HG03280 (cell line): ENCODE data around the gene ITSN1.

Experiments
- ATAC-seq: cut with Tn5 transposase; IDR thresholded peaks from one replicate; pipeline ENCODE4 v1.9.1; 2021; ENCODE audit warnings: mild to moderate bottlenecking, moderate library complexity; ENCODE audit not compliant: unreplicated experiment

ITSN1 gene

DNA sequence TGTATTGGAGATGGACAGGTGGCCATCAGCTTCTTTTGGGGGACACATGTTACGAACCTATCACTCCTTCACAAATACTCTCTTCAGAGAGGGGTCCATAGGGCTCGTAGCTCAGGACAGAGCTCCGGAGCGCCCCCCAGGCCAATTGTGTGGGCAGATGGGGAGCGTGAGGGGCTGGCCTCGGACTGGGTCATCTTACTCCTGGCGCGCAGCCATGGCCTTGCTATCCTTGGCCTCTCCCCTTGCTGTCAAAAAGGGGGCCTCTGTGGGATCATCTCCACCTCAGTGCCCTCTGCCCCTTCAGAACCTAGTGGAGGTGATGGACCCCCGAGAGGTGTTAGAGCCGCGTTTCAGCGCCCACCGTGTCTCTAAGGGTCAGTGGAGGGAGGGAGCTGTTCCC is 238.3 kb downstream of the ITSN1 start:
- no peak for ATAC-seq

DNA sequence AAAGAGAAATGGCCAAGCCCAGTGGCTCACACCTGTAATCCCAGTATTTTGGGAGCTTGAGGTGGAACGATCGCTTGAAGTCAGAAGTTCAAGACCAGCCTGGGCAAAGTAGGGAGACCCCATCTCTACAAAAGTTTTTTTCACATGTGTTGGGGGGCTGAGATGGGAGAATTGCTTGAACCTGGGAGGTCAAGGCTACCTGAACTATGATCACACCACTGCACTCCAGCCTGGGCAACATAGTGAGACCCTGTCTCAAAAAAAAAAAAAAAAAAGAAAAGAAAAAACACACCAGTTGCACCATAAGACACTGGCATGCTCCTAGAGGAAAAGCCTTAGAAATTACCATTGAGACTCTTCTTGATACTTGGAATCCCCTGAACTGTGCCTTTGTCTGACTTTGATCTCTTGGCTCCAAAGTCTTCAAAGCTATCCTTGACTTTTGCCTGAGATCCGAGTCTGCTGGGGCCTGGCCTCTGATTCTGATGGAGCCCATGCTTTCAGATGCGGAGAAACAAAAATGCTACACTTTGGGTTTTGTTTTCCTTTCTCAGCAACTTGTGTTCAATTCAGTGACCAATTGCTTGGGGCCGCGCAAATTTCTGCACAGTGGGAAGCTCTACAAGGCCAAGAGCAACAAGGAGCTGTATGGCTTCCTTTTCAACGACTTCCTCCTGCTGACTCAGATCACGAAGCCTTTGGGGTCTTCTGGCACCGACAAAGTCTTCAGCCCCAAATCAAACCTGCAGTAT is 239.6 kb downstream of the ITSN1 start:
- ATAC-seq = no peak

DNA sequence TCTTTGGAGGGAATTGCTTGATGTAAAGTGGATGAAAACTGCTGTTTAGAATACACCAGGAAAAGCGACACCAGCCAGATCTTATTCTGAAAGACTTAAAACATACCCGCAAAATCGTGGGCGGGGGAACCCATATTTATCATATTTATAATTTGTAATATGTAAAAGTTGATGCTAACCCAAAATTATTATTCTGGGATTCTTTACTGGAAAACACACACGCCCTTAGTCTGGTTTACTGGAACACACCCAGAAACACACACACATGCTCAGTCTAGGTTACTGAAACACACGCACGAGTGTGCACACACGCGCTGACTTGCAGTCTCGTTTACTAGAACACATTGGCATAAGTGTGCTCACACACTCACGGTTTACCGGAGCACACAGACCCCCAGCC is 240.8 kb downstream of the ITSN1 start:
- no peak for ATAC-seq

DNA sequence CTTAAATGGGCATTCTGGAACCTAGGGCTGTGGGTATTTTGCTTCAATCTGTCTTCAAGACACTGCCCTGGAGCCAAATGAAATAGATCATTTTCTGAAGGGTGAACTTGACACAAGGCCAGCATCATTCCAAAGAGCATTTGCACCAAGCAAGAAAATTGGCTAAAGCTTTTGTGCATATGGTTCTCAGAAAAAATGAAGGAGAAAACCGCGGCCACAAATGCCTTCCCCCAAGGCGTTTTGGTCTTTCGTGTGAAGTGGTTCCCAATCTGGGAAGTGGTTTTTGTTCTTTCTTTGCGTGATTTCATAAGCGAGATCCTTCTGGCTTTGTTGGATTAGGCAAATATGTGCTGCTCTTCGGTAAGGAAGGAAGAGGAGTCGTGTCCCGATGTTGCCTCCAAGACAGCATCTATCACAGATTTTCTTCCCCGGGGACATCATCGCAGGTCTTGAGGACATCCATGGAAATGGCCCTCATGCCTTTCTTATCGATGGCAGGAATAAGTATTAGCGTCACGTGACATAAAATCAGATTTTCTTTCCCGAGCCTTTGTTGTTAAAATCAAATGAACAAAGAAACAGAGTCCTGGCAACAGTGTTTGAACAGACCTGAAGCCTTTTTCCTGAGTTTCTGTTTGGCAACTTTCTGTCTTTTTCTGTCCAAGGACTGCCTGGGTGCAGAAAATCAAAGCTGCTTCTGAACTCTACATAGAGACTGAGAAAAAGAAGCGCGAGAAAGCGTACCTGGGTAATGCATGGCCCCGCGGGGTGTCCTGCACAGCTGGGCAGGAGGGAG is 242.3 kb downstream of the ITSN1 start:
- no peak for ATAC-seq

DNA sequence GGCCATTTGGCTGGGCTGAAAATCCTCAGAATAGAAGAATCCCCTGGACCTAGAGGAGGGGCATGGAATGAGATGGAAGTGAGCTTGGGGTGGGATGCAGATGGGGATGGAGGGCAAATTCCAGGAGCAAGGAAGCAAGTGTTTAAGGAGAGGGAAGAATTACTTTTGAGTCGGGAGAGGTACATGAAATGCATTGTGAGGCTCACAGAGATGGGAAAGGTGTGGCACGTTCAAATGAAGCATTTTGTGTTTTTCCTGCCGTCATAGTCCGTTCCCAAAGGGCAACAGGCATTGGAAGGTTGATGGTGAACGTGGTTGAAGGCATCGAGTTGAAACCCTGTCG is 242.8 kb downstream of the ITSN1 start:
- no peak for ATAC-seq

DNA sequence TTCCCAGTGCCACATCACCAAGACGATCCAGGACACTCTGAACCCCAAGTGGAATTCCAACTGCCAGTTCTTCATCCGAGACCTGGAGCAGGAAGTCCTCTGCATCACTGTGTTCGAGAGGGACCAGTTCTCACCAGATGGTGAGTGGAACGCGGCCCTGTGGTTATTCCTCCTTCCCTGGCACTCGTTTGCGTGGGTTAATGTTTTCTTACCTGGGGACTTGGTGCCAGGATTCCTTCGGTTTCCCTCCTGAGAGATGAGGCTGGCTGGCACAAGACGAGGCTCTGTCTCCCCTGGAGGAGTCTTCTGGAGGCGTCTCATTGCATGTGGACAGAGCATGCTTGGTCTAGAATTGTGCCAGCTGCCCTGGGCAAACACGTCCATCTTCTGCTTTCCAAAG is 244.0 kb downstream of the ITSN1 start:
- no peak for ATAC-seq

GRCh38 chr21:33890187-33890586 is 247.9 kb downstream of the ITSN1 start:
- ATAC-seq = no peak

DNA sequence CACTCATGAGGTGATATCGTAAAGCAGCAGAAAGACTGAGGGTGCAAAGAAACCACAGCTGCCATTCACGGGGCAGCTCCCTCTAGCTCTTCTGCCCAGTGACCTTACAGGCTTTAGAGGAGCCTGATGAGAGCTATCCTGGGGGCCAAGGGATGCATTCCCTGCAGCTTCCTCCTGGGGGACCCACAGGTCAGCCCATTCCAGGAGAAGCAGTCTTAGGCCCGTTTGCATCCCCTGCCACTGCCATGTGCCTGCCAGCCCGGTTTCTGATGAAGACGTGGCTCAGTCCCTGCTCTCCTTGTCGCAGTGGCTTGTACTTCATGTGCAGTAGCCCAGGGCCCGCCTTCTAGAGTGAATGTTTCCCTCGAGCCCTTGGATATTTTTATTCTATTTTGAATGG is 250.6 kb downstream of the ITSN1 start:
- ATAC-seq = no peak

DNA sequence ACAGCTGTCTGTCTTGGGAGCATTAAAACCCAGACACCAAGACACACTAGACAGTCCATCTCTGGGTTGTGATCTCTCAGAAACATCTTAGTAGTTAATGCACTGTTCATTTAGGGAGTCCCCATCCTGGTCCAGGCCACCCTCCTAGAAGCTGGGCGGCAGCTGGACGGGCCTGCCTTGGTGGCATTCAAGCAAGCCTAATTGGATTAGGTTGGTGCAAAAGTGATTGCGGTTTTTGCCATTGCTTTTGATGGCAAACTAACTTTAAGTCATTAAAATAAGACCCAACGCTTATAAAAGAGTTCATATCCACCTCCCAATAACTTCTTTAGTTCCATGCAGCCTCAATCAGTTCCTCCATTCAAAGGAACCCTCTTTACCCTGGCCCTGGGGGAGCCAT is 251.6 kb downstream of the ITSN1 start:
- no peak for ATAC-seq

DNA sequence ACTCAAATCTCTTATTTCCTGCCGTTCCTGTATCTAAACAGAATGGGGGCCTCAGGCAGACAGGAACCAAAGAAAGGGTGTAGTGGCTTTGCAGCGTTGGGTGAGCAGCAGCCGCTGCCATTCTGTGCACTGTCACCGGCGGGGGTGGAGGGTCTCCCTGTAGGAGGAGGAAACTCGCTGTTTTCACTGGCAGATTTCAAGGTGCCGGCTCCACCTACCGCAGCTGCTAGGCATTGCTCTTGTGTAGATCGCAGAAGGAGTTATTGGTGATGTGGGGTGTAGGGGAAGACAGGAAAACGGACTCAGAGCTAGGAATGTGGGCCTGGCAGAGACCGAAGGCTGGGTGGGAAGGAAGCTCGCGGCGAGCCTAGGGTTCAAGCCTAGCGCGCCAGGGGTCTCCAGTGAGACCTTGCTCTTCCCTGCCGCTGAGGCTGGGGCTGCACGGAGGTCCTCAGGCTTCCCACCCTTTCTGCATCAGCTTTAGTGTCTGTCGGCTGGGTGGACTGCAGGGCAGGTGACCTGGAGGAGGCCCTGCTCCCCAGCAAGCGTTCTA is 252.5 kb downstream of the ITSN1 start:
- ATAC-seq = no peak

GRCh38 chr21:33895356-33895755 is 253.1 kb downstream of the ITSN1 start:
- no peak for ATAC-seq

DNA sequence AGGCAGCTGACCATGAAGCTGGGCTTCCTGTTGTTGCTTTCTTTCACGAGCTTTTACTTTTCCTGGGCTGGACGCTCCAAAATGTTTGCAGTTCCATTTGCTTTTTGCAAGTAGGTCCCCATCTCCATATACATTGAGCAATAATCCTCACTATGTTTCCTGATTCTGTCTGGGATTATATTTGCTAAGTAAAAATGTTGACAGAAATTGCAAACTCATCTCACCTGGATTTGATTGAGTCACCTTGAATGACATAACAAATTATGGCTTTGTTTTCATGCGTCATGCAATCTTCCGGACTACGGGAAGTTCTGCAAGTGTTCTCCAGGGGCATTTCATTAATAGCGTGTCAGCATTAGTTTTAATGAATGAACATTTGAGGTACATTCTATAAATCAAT is 254.4 kb downstream of the ITSN1 start:
- ATAC-seq = no peak

GRCh38 chr21:33897098-33897497 is 254.8 kb downstream of the ITSN1 start:
- no peak for ATAC-seq

GRCh38 chr21:33897739-33898138 is 255.4 kb downstream of the ITSN1 start:
- ATAC-seq = no peak

DNA sequence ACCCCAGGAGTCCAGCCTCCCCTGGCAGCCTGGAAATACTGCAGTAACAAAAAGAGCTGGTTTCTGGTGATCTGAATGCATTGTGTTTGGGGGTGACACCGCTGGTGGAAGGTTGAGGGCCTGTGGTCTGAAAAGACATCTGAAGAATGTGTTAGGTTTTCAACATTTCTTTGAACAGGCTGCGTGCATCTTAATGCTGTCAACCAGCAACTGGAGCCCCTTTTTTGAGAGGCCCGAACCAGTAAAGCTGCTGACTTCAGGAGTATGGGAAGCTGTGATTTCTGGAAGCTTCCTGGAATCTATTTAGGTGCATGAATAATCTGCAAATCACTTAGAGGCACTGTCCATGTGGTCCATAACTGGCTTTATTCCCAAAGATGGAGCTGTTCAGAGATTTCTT is 256.3 kb downstream of the ITSN1 start:
- no peak for ATAC-seq

DNA sequence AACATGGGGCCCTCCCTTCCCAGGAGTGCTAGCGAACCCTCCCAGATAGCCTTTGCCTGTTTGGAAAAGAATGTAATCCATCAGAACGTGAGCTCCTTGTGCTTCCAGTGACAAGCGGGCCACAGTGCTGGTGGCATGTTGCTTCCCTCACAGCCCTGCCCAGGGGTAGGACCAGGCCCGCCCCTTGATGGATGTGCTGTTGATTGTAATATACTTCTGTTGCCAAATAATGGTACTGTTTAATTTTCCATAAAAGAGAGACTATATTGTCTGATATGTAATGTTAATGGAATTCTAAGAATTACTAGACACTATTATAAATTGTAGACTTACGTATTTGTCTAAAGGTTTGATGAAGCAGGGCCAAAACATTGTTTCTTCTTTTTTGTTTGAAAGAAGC is 256.9 kb downstream of the ITSN1 start:
- no peak for ATAC-seq

DNA sequence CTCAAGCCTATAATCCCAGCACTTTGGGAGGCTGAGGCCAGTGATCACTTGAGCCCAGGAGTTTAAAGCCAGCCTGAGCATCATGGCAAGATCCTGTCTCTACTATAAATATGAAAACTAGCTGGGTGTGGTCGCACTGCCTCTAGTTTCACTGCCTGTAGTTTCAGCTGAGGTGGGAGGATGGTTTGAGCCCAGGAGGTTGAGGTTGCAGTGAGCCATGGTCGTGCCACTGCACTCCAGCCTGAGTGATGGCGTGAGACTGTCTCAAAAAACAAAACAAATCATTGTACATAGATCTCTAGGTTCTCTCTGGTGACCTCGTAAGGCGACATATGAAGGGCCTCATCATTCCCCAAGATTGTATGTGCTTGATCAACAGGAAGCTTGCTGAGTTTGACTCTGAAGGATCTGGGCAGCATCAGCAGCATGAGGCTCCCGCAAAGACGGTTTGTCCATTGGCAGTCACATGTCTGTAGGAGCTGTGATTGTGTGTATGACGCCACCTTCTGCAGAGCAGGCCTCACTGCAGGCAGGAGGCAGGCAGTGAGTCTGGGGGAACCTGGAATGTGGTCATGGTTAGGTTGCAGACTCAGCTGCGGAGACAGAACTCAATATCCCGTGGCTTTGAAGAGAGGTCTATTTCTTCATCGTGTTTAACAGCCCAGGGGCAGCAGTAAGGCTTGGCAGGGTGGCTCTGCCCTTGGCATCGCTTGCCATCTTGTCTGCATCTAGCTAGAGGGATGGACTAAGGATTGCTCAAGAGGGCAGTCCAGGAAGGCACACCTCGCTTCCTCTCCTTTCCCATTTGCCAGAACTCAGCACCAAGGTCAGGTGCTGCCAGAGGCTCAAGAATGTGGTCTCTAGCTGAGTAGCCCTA is 259.3 kb downstream of the ITSN1 start:
- no peak for ATAC-seq

DNA sequence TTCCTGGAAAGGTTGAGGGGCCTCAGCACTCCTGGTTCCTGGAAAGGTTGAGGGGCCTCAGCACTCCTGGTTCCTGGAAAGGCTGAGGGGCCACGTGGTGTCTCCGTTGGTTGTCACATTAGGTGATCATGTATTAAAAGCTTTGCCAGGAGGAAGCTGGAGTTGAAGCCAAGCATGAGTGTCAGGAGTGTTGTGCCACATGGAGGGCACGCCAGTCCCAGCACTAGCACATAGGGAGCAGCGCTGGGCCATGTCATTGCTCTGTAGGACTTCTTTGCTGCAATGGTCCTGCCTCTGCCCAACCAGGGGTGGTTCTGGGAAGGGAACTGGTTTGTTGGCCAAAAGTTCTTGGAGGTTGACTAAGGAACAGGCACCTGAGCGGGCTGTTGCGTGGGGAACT is 260.0 kb downstream of the ITSN1 start:
- no peak for ATAC-seq

- ATAC-seq = no peak
These were observed 261.7 kb downstream of the ITSN1 start for GRCh38 chr21:33904041-33904440.

DNA sequence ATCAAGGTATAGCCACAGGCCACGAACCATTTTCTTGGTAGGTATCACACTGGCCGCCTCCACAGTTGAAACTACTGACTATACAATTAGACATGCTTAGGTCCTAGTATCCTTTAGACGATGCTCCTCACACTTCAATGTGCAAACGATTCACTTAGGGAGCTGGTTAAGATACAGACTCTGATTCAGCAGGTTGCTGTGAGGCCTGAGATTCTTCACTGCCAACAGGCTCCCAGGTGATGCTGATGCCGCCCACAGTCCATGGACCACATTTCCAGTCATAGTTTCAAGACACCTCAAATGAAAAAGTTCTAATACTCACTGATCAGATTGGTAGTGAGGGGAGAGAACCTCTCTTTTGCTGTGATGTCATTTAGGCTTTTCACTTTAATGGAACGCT is 266.5 kb downstream of the ITSN1 start:
- no peak for ATAC-seq

GRCh38 chr21:33909756-33910155 is 267.5 kb downstream of the ITSN1 start:
- no peak for ATAC-seq
